GM12891 (cell line): ENCODE results near the gene TSPAN17.
A peak's percentile ranks its signal among the peaks of the same experiment; 100 is the strongest.

Experiments
- DNase-seq: peaks from one replicate; pipeline ENCODE4 v3.0.0; 2011; ENCODE audit warnings: low spot score; ENCODE audit not compliant: insufficient read length
- FAIRE-seq: peaks from 2 replicates; lab custom pipeline; 2011; peaks lifted over from hg19 to GRCh38; lab: Jason Lieb, UNC
- PAX5 ChIP-seq: IDR thresholded peaks from 2 replicates; pipeline ENCODE4 v1.6.1; 2011; ENCODE audit warnings: low read length, moderate library complexity, mild to moderate bottlenecking; ENCODE audit not compliant: insufficient read depth, severe bottlenecking
- POLR2A ChIP-seq: IDR thresholded peaks from 2 replicates; pipeline ENCODE4 v1.6.1; 2011; ENCODE audit warnings: low read depth, low read length, control low read depth
- POLR2AphosphoS5 ChIP-seq: IDR thresholded peaks from 2 replicates; pipeline ENCODE4 v1.6.1; 2011; ENCODE audit warnings: low read depth, low read length, control low read depth
- POU2F2 ChIP-seq: IDR thresholded peaks from 2 replicates; pipeline ENCODE4 v1.6.1; 2011; ENCODE audit warnings: low read depth, mild to moderate bottlenecking, control low read depth, low read length, moderate library complexity
- SPI1 ChIP-seq: IDR thresholded peaks from 2 replicates; pipeline ENCODE4 v1.6.1; 2011; ENCODE audit warnings: low read depth, low read length, control low read depth
- TAF1 ChIP-seq: IDR thresholded peaks from 2 replicates; pipeline ENCODE4 v1.6.1; 2011; ENCODE audit warnings: low read depth, low read length, control low read depth

Gene TSPAN17

GRCh38 chr5:176648474-176649194 lies 1.4 kb downstream of the TSPAN17 start:
- TF ChIP-seq PAX5 (no peak), TAF1 (no peak)
- DNase-seq (no peak), FAIRE-seq (peak; percentile 31)

- DNase-seq (no peak), FAIRE-seq (no peak)
- TF ChIP-seq POU2F2 (no peak), SPI1 (no peak), POLR2A (no peak), TAF1 (no peak), PAX5 (no peak), POLR2AphosphoS5 (no peak)
These were observed 3.1 kb downstream of the TSPAN17 start for GRCh38 chr5:176650354-176650884.

- DNase-seq (no peak), FAIRE-seq (no peak)
- no peak for TF ChIP-seq PAX5
- no peak for TF ChIP-seq POU2F2
- no peak for TF ChIP-seq TAF1
- no peak for TF ChIP-seq SPI1
- TF ChIP-seq POLR2A: no peak
- TF ChIP-seq POLR2AphosphoS5: no peak
These were observed 4.2 kb downstream of the TSPAN17 start for GRCh38 chr5:176651472-176651980.

GRCh38 chr5:176652136-176652535 lies 4.9 kb downstream of the TSPAN17 start:
- no peak for DNase-seq
- no peak for FAIRE-seq

GRCh38 chr5:176653401-176654385 lies 6.4 kb downstream of the TSPAN17 start:
- FAIRE-seq (peak; percentile 93), DNase-seq (no peak)
- TF ChIP-seq POU2F2 (peak; percentile 47; the same call in 1 of the 2 replicates), PAX5 (no peak)

More at GRCh38 chr5:176652136-176652535, 4.9 kb downstream of the TSPAN17 start:
- no peak for TF ChIP-seq POU2F2

- no peak for TF ChIP-seq POLR2A
- TF ChIP-seq PAX5: no peak
- TF ChIP-seq TAF1: no peak
- no peak for TF ChIP-seq POLR2AphosphoS5
- TF ChIP-seq SPI1: no peak
- TF ChIP-seq POU2F2: no peak
- DNase-seq: no peak
- no peak for FAIRE-seq
These were observed 7.6 kb downstream of the TSPAN17 start for GRCh38 chr5:176654856-176655255.

- TF ChIP-seq SPI1 (no peak), PAX5 (no peak), POLR2A (no peak), POU2F2 (no peak)
- DNase-seq (no peak), FAIRE-seq (no peak)
These were observed 9.2 kb downstream of the TSPAN17 start for GRCh38 chr5:176656467-176656990.

GRCh38 chr5:176658007-176658599 lies 10.8 kb downstream of the TSPAN17 start:
- peak; percentile 96 for FAIRE-seq
- DNase-seq: peak; percentile 73

GRCh38 chr5:176658817-176659511 lies 11.7 kb downstream of the TSPAN17 start:
- TF ChIP-seq SPI1 (peak; percentile 31; the same call in 1 of the 2 replicates), POU2F2 (no peak)
- no peak for DNase-seq
- peak; percentile 88 for FAIRE-seq

More at GRCh38 chr5:176658007-176658599, 10.8 kb downstream of the TSPAN17 start:
- TF ChIP-seq SPI1: peak; percentile 19; the same call in 1 of the 2 replicates
- TF ChIP-seq POLR2A: no peak
